NCI-H2227 (cell line): ENCODE measurements around the gene VIPAS39.

Source experiments
- DNase-seq: peaks from one replicate; lab custom pipeline; 2025; ENCODE audit not compliant: unreplicated experiment; lab: John Stamatoyannopoulos, UW

The VIPAS39 gene

GRCh38 chr14:77457522-77458248 lies at the start of gene VIPAS39, which contains the start of gene AHSA1:
VIPAS39 (minus strand) TSS chr14:77457601; CDS start chr14:77454102, 3,499 bp downstream.
AHSA1 (plus strand) TSS chr14:77458093; CDS start chr14:77458190, 97 bp downstream.
- peak; percentile 97 for DNase-seq

- no peak for DNase-seq
Observed at GRCh38 chr14:77505031-77505430, 47.6 kb upstream of the VIPAS39 start.

GRCh38 chr14:77503138-77503537 lies 45.7 kb upstream of the VIPAS39 start:
- DNase-seq, result no peak

DNA sequence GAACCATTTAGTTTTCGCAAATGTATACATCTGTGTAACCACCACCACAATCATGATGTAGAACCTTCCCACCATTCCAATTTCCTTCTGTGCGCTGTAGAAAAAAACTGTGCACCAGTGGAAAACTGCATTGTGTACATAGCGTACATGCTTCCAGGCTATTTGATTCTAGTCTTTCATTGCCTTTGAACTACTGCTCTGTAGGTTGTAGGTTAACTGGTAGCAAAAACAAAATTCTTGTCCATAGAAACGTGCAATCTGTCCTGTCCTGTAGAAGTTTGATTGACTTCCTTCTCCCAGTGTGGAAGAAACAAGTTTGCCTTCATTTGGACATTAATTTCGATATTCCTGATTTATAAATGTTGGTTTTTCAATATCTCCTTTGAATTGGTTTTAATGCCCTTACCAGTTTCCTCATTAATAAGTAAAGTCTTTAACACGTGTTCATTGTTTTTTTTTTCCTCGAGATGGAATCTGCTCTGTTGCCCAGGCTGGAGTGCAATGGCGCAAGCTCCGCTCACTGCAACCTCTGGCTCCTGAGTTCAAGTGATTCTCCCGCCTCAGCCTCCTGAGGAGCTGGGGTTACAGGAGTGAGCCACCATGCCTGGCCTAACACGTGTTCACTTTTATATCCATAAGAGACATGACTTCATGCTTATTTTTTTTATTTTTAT lies 44.8 kb upstream of the VIPAS39 start:
- DNase-seq, result no peak

GRCh38 chr14:77498984-77499527 lies 41.7 kb upstream of the VIPAS39 start:
- peak; percentile 47 for DNase-seq

DNA sequence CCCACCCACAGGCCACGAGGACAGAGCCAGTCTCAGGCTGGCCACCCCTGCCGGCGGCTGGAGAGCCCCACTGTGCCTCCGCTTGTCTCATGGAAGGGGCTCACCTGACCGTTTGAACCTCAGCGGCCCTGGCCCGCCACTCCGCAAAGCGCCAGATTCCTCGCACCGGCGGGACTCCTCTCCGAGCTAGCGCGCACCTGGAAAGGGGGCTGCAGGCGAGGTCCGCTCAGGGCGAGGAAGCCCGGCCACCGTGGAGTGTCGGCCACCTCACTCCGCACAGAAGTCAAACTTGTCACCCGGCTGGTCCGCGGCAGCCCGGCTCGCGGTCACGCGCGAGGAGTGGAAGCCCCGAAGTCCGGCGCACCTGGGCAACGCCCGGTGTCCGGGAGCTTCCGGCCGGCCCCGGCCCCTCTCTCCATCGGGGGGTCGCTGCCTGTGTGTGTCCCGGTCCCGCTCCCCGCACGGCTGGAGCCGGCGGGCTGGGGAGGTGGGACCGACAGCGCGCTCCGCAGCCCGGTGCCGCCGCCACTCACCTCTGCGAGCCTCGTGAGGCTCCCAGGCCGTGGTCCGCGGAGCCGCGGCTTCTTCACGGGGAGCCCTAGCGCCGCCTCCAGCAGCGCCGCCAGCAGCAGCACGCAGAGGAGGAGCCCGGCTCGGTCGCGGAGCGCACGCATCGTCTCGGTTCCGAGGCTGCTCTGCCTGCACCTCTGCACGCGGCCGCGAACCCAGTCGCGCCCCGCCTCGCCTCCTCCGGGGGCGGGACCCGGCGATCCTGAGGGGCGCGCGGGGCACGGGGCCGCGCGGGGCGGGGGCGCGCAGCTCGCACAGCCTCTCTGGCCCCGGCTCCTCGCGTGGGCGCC lies 40.9 kb upstream of the VIPAS39 start, which contains the start of gene ISM2:
TSS of gene ISM2 (minus strand) at position 697 of the 860 bp plus-strand sequence. CDS start at position 674, 23 bp downstream.
- DNase-seq, result peak; percentile 68

DNA sequence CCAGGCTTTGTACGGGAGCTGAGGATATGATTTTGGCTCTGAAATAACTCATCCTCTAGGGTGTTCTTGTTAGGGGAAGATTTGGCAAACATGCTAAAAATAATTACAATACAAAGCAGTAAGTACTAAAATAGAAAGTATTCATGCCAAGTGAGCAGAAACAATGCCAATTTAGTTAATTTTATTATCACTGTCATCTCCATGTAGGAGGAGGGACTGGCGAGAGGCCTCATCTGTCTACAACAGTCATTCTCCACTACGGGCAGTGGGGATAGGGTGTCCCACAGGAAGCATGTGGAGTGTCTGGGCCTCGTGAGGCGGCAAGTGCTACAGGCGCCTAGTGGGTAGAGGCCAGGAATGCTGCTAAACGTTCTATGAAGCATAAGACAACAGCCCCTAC lies 37.9 kb upstream of the VIPAS39 start:
- no peak for DNase-seq

DNA sequence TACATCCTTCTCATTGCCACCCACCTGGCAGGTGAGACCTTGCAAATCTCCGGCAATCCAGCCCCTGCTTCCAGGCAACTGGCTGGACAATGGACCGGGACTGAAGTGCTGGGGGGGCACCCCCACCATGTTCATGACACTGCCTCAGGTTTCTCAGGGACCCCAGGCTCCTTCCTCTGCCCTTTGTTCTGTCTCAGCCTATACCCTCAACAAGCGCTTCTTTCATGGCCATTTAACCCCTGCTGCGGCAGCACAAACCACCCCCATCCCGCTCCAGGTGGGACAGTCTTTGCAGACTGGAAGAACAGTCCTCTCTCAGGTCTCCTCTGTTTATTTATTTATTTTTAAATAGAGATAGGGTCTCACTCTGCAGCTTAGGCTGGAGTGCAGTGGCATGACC lies 33.7 kb upstream of the VIPAS39 start:
- no peak for DNase-seq

- DNase-seq, result no peak
Observed at GRCh38 chr14:77490347-77490986, 33.1 kb upstream of the VIPAS39 start.

DNA sequence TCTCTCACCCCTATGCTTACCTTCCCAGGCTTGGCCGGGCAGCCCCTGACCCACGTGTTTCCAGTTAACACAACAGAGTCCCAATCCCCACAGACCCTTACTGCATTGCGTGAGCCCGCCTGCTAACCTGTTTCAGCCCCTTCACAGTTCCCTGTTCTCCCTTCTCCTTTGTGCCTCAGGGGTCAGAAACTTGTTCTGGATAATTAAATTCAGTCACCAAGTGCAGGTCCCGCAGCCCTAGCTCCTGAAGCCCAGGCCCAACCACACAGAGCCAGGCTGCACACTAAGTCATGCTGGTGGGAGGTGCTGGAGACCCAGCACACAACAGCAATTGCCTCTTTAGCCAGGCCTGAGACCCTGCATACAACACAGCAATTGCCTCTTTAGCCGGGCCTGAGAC lies 31.6 kb upstream of the VIPAS39 start:
- DNase-seq, result no peak

- no peak for DNase-seq
Observed at GRCh38 chr14:77488558-77488957, 31.2 kb upstream of the VIPAS39 start.

DNA sequence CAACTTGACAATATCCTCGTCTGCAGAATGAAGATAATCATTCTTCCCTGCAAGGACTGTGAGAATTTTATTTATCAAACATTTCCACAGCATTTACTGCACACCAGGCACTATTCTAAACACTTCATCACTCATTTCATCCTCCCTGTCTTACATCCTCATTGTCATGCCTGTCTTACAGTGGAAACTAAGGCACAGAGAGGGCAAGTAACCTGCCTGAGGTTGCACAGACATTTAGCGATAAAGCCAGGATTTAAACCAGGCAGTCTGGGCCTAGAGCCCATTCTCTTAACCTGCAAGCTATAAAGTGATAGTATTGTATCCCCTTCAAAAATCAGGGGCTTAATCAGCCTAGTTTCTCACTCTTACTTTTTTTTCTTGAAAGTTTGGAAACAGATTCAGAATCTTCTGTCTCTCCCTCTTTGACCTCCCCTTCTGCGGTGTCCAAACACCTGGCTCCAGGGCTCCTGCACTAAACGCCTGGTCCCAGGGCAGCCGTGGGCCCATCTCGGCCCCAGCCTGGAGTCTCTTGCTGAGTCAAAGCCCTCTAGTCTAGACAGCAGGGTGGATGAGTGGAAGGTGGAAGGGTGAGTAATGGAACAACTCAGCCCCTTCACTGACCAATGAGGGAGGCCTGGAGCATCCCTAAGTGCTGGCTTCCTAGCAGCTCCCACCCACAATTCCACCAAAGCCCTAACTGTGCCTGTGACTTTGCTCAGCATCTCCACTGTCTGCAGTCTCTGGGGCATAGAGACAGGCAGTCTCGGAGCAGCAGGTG lies 28.7 kb upstream of the VIPAS39 start:
- DNase-seq, result no peak

DNA sequence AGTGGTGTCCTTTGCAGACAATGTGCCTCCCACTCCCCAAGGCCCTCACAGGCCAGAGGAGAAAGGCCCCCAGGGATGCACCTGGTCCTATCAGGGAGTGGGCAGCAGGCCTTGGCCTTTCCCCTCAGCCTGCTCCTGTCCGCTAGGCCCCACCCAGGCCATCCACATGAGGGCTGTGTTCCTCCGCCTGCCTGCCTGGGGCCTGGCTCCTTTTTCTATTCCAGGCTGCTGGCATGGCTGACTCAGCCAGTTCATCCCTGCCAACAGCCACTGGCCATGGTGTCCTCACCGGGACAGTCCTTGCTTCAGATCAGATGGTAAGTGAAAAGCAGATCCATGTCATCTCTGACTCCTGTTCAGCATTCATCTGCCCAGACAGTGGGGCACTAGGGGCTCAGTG lies 27.9 kb upstream of the VIPAS39 start:
- DNase-seq, result no peak

DNA sequence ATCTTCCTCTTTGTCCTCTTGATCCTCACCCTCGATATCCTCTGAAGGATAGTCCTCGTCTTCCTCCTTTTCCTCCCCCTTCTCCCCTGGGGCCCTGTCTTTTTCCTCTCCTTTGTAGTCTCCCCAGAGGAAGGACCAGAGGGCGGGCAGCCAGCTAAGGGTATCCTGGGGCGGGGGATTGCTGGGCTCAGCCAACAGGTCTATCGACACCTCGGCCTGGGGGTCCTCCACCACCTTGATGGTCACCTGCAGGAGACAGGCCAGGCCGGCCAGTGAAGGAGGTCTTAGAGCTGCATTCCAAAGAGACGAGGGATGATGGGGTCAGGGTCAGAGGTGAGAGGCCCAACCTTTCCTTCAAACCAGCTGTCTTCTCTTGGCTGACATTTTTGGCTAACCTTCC lies 25.0 kb upstream of the VIPAS39 start:
- DNase-seq, result no peak

- no peak for DNase-seq
Observed at GRCh38 chr14:77478796-77479195, 21.4 kb upstream of the VIPAS39 start.

- DNase-seq, result no peak
Observed at GRCh38 chr14:77478029-77478428, 20.6 kb upstream of the VIPAS39 start.

DNA sequence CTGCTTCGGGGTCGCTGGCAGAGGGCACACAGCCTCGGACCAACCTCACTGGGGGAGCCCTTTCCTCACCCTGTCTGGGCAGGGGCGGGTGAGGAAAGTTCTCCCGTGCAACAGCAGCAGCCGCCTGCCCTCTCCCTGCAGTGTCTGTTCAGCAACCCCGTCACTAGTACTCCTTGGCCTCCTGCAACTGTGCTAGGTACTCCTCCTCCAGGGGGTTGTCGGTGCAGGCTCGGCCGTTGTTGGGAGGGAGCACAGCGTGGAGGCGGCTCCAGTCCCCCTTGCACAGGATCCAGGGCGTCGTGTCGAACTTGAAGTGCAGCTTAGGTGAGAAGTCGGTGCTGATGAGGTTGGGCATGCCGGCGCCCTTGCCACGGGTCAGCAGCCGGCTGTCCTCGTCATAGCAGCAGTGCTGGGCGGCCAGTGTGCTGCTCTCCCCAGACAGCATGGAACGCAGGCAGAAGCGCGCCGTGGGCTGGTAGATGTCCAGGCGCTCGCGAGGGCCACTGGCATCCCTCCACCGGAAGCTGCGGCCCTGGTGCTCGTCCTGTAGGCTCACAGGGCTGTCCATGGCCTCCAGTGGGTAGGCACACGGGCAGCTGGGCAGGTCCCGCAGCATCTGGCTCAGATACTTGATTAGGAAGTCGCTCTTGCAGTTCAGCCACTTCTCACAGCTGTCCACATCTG lies 18.2 kb upstream of the VIPAS39 start:
- DNase-seq, result no peak

DNA sequence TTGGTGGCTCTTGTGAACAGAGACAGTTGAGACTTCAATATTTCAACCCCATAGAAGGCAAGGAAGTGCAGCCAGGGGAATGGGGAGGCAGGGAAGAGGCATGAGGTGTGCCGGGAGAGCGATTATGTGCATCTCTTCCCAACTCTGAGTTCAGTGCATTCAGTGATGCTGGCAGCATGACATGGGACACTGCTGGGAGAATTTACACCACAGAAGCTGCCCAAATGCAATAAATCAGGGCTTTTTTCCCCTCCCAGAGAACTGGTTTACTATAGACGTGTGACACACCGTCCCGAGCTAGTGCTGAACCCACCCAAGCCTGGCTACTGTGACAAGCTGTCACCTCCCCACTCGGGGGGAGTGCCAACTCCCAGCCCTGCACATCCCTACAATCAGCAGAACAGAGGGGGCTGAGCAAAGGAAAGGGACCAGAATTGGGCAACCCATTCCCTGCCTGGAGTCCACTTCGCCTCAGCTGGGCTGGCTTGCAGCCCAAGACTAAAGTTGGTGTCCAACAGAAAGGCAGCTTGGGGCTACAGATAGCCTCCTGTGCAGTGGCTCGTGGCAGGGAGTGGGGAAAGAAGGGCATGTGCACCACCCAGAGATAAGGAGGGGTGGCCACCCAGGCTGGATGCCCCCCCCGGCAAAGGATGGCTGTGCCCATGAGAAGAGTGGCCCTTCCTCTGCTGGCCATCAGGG lies 17.2 kb upstream of the VIPAS39 start:
- DNase-seq, result no peak

GRCh38 chr14:77473921-77474320 lies 16.5 kb upstream of the VIPAS39 start:
- DNase-seq, result no peak
